SH-SY5Y (cell line): ENCODE data around the gene SORCS1.

Experiments used
- GATA2 ChIP-seq: IDR thresholded peaks from 2 replicates; pipeline ENCODE4 v1.6.1; 2011; ENCODE audit warnings: mild to moderate bottlenecking, low read depth, low read length
- GATA3 ChIP-seq: IDR thresholded peaks from 2 replicates; pipeline ENCODE4 v1.6.1; 2011; ENCODE audit warnings: low read depth, mild to moderate bottlenecking, low read length, moderate library complexity

The SORCS1 gene

GRCh38 chr10:107163881-107164861 lies at the start of gene SORCS1:
TSS of gene SORCS1 (minus strand) at chr10:107164706.
- no peak for TF ChIP-seq GATA2
- TF ChIP-seq GATA3 = no peak

GRCh38 chr10:107214261-107214660 lies 49.8 kb upstream of the SORCS1 start:
- no peak for TF ChIP-seq GATA2
- no peak for TF ChIP-seq GATA3

GRCh38 chr10:107213861-107214260 lies 49.4 kb upstream of the SORCS1 start:
- TF ChIP-seq GATA2 = no peak
- TF ChIP-seq GATA3 = no peak

- no peak for TF ChIP-seq GATA2
- TF ChIP-seq GATA3 = no peak
Observed at GRCh38 chr10:107206833-107207232, 42.3 kb upstream of the SORCS1 start.

GRCh38 chr10:107169516-107169915 lies 5.0 kb upstream of the SORCS1 start:
- no peak for TF ChIP-seq GATA3
- TF ChIP-seq GATA2 = no peak

GRCh38 chr10:107168738-107169137 lies 4.2 kb upstream of the SORCS1 start:
- no peak for TF ChIP-seq GATA2
- TF ChIP-seq GATA3 = no peak

- TF ChIP-seq GATA3 (no peak), GATA2 (no peak)
Observed at GRCh38 chr10:107166403-107166802, 1.9 kb upstream of the SORCS1 start.

GRCh38 chr10:107164992-107165391 lies 486 bp upstream of the SORCS1 start:
- TF ChIP-seq GATA3 = no peak
- no peak for TF ChIP-seq GATA2

GRCh38 chr10:107163076-107163855 lies 1.2 kb downstream of the SORCS1 start:
- TF ChIP-seq GATA3 = no peak
- TF ChIP-seq GATA2 = no peak

GRCh38 chr10:107160866-107161265 lies 3.6 kb downstream of the SORCS1 start:
- no peak for TF ChIP-seq GATA3
- TF ChIP-seq GATA2 = no peak

- TF ChIP-seq GATA2 (no peak), GATA3 (no peak)
Observed at GRCh38 chr10:107159871-107160270, 4.6 kb downstream of the SORCS1 start.

- TF ChIP-seq GATA2 (no peak), GATA3 (no peak)
Observed at GRCh38 chr10:107157071-107157470, 7.4 kb downstream of the SORCS1 start.

- TF ChIP-seq GATA3 = no peak
- TF ChIP-seq GATA2 = no peak
Observed at GRCh38 chr10:107152087-107152486, 12.4 kb downstream of the SORCS1 start.

- TF ChIP-seq GATA2 = no peak
- TF ChIP-seq GATA3 = no peak
Observed at GRCh38 chr10:107148906-107149305, 15.6 kb downstream of the SORCS1 start.
